PC-9 (cell line): Measurements from ENCODE around the gene RAB20. TPM values are rescaled to one million over a fixed set of nuclear protein-coding genes. Genes with fewer than 3 reads are reported as not detected.
A peak's percentile ranks its signal among the peaks of the same experiment; 100 is the strongest.

Source experiments
- BruUV-seq: library from RNA; stranded (reverse); fragments of 400-500 nt; replicated peaks from 2 replicates; lab custom pipeline; 2021; lab: Mats Ljungman, UMichigan
- CTCF ChIA-PET: fragments of 300-600 bp; sonication (Branson Sonifier 250); formaldehyde crosslinking; loops from one replicate; lab custom pipeline; 2022; ENCODE audit warnings: antibody characterized with exemption; lab: Charles Lee
- POLR2A ChIA-PET: fragments of 300-600 bp; sonication (Branson Sonifier 250); formaldehyde crosslinking; loops from one replicate; lab custom pipeline; 2022; ENCODE audit warnings: antibody characterized with exemption; ENCODE audit not compliant: unreplicated experiment; lab: Charles Lee
- DNase-seq, 2 experiments: peaks; one replicate each; pipeline versions ENCODE4 v3.0.0 to v3.0.0-alpha.2; 2015 to 2022; ENCODE audit warnings: mixed read lengths in 1 of 2
- H2AFZ ChIP-seq: fragments of 200-600 bp; sonication (generic); 2 replicates; pipeline ENCODE4 v1.8.1; 2017; ENCODE audit warnings: antibody characterized with exemption
- H3F3A ChIP-seq: fragments of 200-600 bp; sonication (generic); 2 replicates; pipeline ENCODE4 v1.8.1; 2017; ENCODE audit warnings: antibody characterized with exemption, mild to moderate bottlenecking, low read depth; ENCODE audit not compliant: insufficient read depth
- H3K27ac ChIP-seq: fragments of 200-600 bp; sonication (generic); 2 replicates; pipeline ENCODE4 v1.6.1; 2016; ENCODE audit warnings: mixed run types
- H3K27me3 ChIP-seq: fragments of 200-600 bp; sonication (generic); 2 replicates; pipeline ENCODE4 v1.6.1; 2016; ENCODE audit warnings: low read depth, mixed run types; ENCODE audit not compliant: insufficient read depth
- H3K36me3 ChIP-seq: fragments of 200-600 bp; sonication (generic); 2 replicates; pipeline ENCODE4 v1.6.1; 2016; ENCODE audit warnings: low read depth, mixed run types
- H3K4me1 ChIP-seq: fragments of 200-600 bp; sonication (generic); replicated peaks from 2 replicates; pipeline ENCODE4 v1.6.1; 2016; ENCODE audit warnings: mixed run types; ENCODE audit not compliant: insufficient read depth
- H3K4me2 ChIP-seq: fragments of 200-600 bp; sonication (generic); 2 replicates; pipeline ENCODE4 v1.6.1; 2017; ENCODE audit warnings: mixed run types
- H3K4me3 ChIP-seq: fragments of 200-600 bp; sonication (generic); 2 replicates; pipeline ENCODE4 v1.6.1; 2016; ENCODE audit warnings: mixed run types
- H3K79me2 ChIP-seq: fragments of 200-600 bp; sonication (generic); 2 replicates; pipeline ENCODE4 v1.6.1; 2017; ENCODE audit warnings: low read depth, mixed run types
- H3K9me2 ChIP-seq: fragments of 200-600 bp; sonication (generic); 2 replicates; pipeline ENCODE4 v1.8.1; 2017; ENCODE audit warnings: mild to moderate bottlenecking; ENCODE audit not compliant: insufficient read depth
- H3K9me3 ChIP-seq: fragments of 200-600 bp; sonication (generic); 2 replicates; pipeline ENCODE4 v1.8.1; 2016; ENCODE audit warnings: low read depth; ENCODE audit not compliant: insufficient read depth
- H4K20me1 ChIP-seq: fragments of 200-600 bp; sonication (generic); 2 replicates; pipeline ENCODE4 v1.8.1; 2017; ENCODE audit not compliant: insufficient read depth
- CTCF ChIP-seq: fragments of 200-600 bp; sonication (generic); conservative IDR thresholded peaks from 2 replicates; pipeline ENCODE4 v1.6.1; 2017; ENCODE audit warnings: mixed run types, antibody characterized with exemption, mild to moderate bottlenecking, moderate library complexity
- EZH2 ChIP-seq: fragments of 200-600 bp; sonication (generic); IDR thresholded peaks from 2 replicates; pipeline ENCODE4 v1.8.0; 2017; ENCODE audit warnings: antibody characterized with exemption, low read depth
- intact Hi-C: fragments of 100-400 bp; cut with micrococcal nuclease; formaldehyde crosslinking; loops from one replicate; pipeline ENCODE4 v1.10.0; 2022; ENCODE audit not compliant: unreplicated experiment
- total RNA-seq: library from RNA; stranded (reverse); gene quantifications from 2 replicates; pipeline ENCODE4 v1.2.3, GENCODE V29; 2021

RAB20 gene
- total RNA-seq, 1 experiment from 2014 or later: 31.9 TPM

- H3K27me3 ChIP-seq: no peaks in the 10 kb centered on the region
- peaks cover 6% of the 10 kb centered on the region; the same call in 1 of the 2 replicates for H3K79me2 ChIP-seq
- no peak overlapping the region for H2AFZ ChIP-seq
- TF ChIP-seq EZH2 (no peak), CTCF (no peak)
- intact Hi-C loops: no loop called here
- H3K4me3 ChIP-seq: no peak overlapping the region
- no peak overlapping the region for H3K4me2 ChIP-seq
- H3K36me3 ChIP-seq: no peaks in the 10 kb centered on the region
- H3F3A ChIP-seq: peaks cover 7% of the 10 kb centered on the region; the same call in 1 of the 2 replicates
- H3K9me2 ChIP-seq: no peaks in the 10 kb centered on the region
- CTCF ChIA-PET: no interaction called here
- no peaks in the 10 kb centered on the region for H4K20me1 ChIP-seq
- H3K27ac ChIP-seq: no peak overlapping the region
- BruUV-seq: no TSS peak
- peaks cover 17% of the 10 kb centered on the region for H3K4me1 ChIP-seq
- no peak for DNase-seq
- H3K9me3 ChIP-seq: no peaks in the 10 kb centered on the region
- POLR2A ChIA-PET: no interaction called here
Measured at GRCh38 chr13:110568612-110569011, 7.1 kb upstream of the RAB20 start.

- Histone ChIP-seq H3K4me1 (peaks cover 30% of the 10 kb centered on the region), H3K9me3 (no peaks in the 10 kb centered on the region), H3K4me3 (no peak overlapping the region), H4K20me1 (no peaks in the 10 kb centered on the region), H3K36me3 (no peaks in the 10 kb centered on the region), H3F3A (peaks cover 20% of the 10 kb centered on the region; the same call in 1 of the 2 replicates), H3K79me2 (peaks cover 23% of the 10 kb centered on the region), H3K27ac (no peak overlapping the region), H3K4me2 (no peak overlapping the region), H2AFZ (no peak overlapping the region), H3K9me2 (no peaks in the 10 kb centered on the region), H3K27me3 (no peaks in the 10 kb centered on the region)
- ChIA-PET POLR2A (no interaction called here), CTCF (no interaction called here)
- intact Hi-C loops: no loop called here
- BruUV-seq: no TSS peak
- no peak for DNase-seq
- TF ChIP-seq EZH2: no peak
- TF ChIP-seq CTCF: no peak
Measured at GRCh38 chr13:110566171-110566570, 4.6 kb upstream of the RAB20 start.

- Histone ChIP-seq H3K9me2 (no peaks in the 10 kb centered on the region), H3K4me3 (no peak overlapping the region), H3K36me3 (no peaks in the 10 kb centered on the region), H4K20me1 (no peaks in the 10 kb centered on the region), H3K9me3 (no peaks in the 10 kb centered on the region), H3F3A (peaks cover 29% of the 10 kb centered on the region; the same call in 1 of the 2 replicates), H3K4me1 (peaks cover 30% of the 10 kb centered on the region), H3K4me2 (peak overlapping the region; percentile 39; the same call in 1 of the 2 replicates), H3K27me3 (no peaks in the 10 kb centered on the region), H3K79me2 (peaks cover 32% of the 10 kb centered on the region), H3K27ac (0 out of 2 replicates have a peak overlapping the region, but pooled peaks have one; percentile 9), H2AFZ (no peak overlapping the region)
- peak in 1 of 2 experiments; percentile 82 for DNase-seq
- intact Hi-C loops: no loop called here
- no TSS peak for BruUV-seq
- CTCF ChIA-PET: no interaction called here
- POLR2A ChIA-PET: interaction anchor here (0.5 kb wide), 1 partner anchor 553 kb away, joined by 3 read pairs; no protein-coding TSS in a partner anchor
- TF ChIP-seq CTCF (peak; percentile 64), EZH2 (no peak)
Measured at GRCh38 chr13:110565296-110565695, 3.8 kb upstream of the RAB20 start.
